GM18868 (cell line): ENCODE results near the gene ULBP2.
A peak's percentile ranks its signal among the peaks of the same experiment; 100 is the strongest.

Experiments
- ATAC-seq: cut with Tn5 transposase; IDR thresholded peaks from one replicate; pipeline ENCODE4 v1.9.1; 2021; ENCODE audit warnings: mild to moderate bottlenecking, moderate library complexity; ENCODE audit not compliant: unreplicated experiment

The ULBP2 gene

GRCh38 chr6:149941583-149942460, at the start of gene ULBP2:
TSS of gene ULBP2 (plus strand) at chr6:149942014. CDS start at chr6:149942073, 59 bp downstream.
- peak; percentile 64 for ATAC-seq

GRCh38 chr6:149895048-149895590, 46.7 kb upstream of the ULBP2 start:
- ATAC-seq, result no peak

- ATAC-seq, result no peak
These were observed 46.0 kb upstream of the ULBP2 start for GRCh38 chr6:149895833-149896271.

GRCh38 chr6:149896491-149896890, 45.3 kb upstream of the ULBP2 start:
- ATAC-seq, result no peak

- no peak for ATAC-seq
These were observed 44.7 kb upstream of the ULBP2 start for GRCh38 chr6:149897015-149897697.

- ATAC-seq, result no peak
These were observed 43.7 kb upstream of the ULBP2 start, which contains the start of gene RAET1E for GRCh38 chr6:149897855-149898744. TSS of gene RAET1E (minus strand) at chr6:149898113. CDS start at chr6:149890901, 7,212 bp downstream.

- no peak for ATAC-seq
These were observed 42.8 kb upstream of the ULBP2 start for GRCh38 chr6:149898966-149899365.

- ATAC-seq, result no peak
These were observed 42.3 kb upstream of the ULBP2 start for GRCh38 chr6:149899486-149899885.

- ATAC-seq, result no peak
These were observed 41.7 kb upstream of the ULBP2 start for GRCh38 chr6:149899926-149900619.

- no peak for ATAC-seq
These were observed 41.0 kb upstream of the ULBP2 start for GRCh38 chr6:149900620-149901443.

- no peak for ATAC-seq
These were observed 40.2 kb upstream of the ULBP2 start for GRCh38 chr6:149901444-149902140.

- ATAC-seq, result no peak
These were observed 37.7 kb upstream of the ULBP2 start for GRCh38 chr6:149903938-149904611.

- ATAC-seq, result no peak
These were observed 37.0 kb upstream of the ULBP2 start for GRCh38 chr6:149904661-149905370.

GRCh38 chr6:149905371-149905910, 36.4 kb upstream of the ULBP2 start:
- ATAC-seq, result no peak

GRCh38 chr6:149905911-149906371, 35.9 kb upstream of the ULBP2 start:
- ATAC-seq, result no peak

- ATAC-seq, result no peak
These were observed 35.4 kb upstream of the ULBP2 start for GRCh38 chr6:149906405-149906804.

- ATAC-seq, result no peak
These were observed 34.5 kb upstream of the ULBP2 start for GRCh38 chr6:149907317-149907716.
